ENCODE data around the gene SNAPC2.

Gene SNAPC2

DNA sequence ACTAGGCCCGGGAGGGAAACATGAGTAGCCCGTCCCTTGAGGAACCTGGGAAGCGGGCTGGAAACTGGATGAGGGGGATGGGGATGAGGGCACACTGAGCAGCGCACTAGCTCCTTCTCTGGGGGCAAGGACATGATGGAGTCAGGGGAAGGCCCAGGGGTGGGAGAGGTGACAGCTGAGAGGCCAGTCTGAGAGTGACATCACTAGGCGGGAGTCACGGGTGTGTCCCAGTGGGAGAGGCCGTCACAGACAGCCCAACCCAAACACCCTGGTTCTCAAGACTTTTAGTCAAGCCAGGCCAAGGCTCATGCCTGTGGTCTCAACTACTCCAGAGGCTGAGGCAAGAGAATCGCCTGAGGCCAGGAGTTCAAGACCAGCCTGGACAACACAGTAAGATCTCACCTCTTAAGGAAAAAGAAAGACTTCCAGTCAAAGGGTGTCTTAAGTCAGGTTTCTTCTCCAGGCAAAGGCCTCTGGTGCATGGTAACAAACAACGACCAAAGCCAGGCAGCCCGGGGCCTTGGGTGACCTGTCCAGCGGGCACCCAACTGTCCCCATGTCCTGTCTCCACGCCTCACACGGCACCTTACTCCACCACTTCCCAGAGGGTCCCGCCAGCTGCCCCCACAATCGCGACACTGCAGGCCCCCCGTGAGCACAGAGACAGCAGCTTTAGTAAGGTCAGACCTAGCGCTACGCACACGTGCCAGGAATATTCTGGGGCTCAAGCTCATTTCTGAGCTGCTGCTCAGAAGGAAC lies 48.8 kb downstream of the SNAPC2 start:
- no peak for DNase-seq (ENCODE audit: low read depth)

- no peak for DNase-seq (ENCODE audit: low read depth)
Measured at GRCh38 chr19:7969555-7969939, 49.4 kb downstream of the SNAPC2 start.

DNA sequence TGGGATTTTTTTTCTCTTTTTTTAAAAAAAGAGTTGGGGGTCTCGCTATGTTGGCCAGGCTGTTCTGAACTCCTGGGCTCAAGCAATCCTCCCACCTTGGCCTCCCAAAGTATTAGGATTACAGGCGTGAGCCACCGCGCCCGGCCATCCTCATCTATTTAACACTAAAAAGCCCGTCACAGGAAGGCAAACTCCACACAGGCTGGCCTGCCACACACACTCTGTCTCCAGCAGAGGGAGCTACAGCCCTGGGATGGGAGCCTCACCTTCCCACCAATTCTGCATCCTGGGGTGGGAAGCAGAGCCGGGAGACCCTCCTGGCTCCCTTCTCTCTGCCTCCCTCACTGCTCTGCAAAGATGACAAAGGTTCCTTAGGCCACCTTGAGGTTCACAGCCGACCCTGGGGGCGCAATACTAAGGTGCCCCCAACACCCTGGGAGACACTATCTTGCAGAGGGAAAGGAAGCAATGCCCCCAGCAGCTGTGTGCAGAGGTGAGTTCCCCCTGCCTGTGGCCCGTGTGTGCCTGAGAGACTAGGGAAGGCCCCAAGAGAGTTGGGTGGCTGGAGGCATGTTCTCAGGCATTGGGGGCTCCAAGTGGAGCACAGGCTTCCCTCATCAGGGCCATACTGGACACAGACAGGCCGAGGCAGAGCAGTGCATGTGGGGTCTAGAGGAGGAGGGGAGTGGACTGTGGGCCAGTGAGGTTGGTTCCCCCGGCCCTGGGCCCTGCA lies 50.7 kb downstream of the SNAPC2 start:
- no peak for DNase-seq (ENCODE audit: low read depth)

GRCh38 chr19:7971553-7972520 lies 51.7 kb downstream of the SNAPC2 start:
- no peak for DNase-seq (ENCODE audit: low read depth)
